GM23248 (cell line): ENCODE measurements around the gene KIF2A. TPM values are rescaled to one million over a fixed set of nuclear protein-coding genes. Genes with fewer than 3 reads are reported as not detected.
A peak's percentile ranks its signal among the peaks of the same experiment; 100 is the strongest.

ENCODE experiments used
- DNase-seq: peaks from one replicate; pipeline ENCODE4 v3.0.0-alpha.2; 2015
- H2AFZ ChIP-seq: fragments of 200-600 bp; sonication (generic); 2 replicates; pipeline ENCODE4 v1.6.1; 2016; ENCODE audit warnings: antibody characterized with exemption
- H3F3A ChIP-seq: fragments of 200-600 bp; sonication (generic); 2 replicates; pipeline ENCODE4 v1.6.1; 2016; ENCODE audit warnings: mild to moderate bottlenecking, antibody characterized with exemption, mixed run types; ENCODE audit not compliant: insufficient read depth
- H3K27ac ChIP-seq: fragments of 200-600 bp; sonication (generic); 2 replicates; pipeline ENCODE4 v1.5.1; 2016; ENCODE audit warnings: mild to moderate bottlenecking
- H3K27me3 ChIP-seq: fragments of 200-600 bp; sonication (generic); replicated peaks from 2 replicates; pipeline ENCODE4 v1.6.1; 2016; ENCODE audit warnings: mild to moderate bottlenecking; ENCODE audit not compliant: insufficient read depth
- H3K36me3 ChIP-seq: fragments of 200-600 bp; sonication (generic); 2 replicates; pipeline ENCODE4 v1.6.1; 2016; ENCODE audit warnings: low read depth, mild to moderate bottlenecking
- H3K4me1 ChIP-seq: fragments of 200-600 bp; sonication (generic); 2 replicates; pipeline ENCODE4 v1.6.1; 2016; ENCODE audit warnings: mild to moderate bottlenecking; ENCODE audit not compliant: insufficient read depth
- H3K4me2 ChIP-seq: fragments of 200-600 bp; sonication (generic); one replicate; pipeline ENCODE4 v1.6.1; 2016; ENCODE audit warnings: mild to moderate bottlenecking; ENCODE audit not compliant: unreplicated experiment
- H3K4me3 ChIP-seq: fragments of 200-600 bp; sonication (generic); 2 replicates; pipeline ENCODE4 v1.5.1; 2016; ENCODE audit warnings: mild to moderate bottlenecking
- H3K79me2 ChIP-seq: fragments of 200-600 bp; sonication (generic); 2 replicates; pipeline ENCODE4 v1.6.1; 2016; ENCODE audit warnings: mild to moderate bottlenecking; ENCODE audit not compliant: insufficient read depth
- H3K9ac ChIP-seq: fragments of 200-600 bp; sonication (generic); 2 replicates; pipeline ENCODE4 v1.6.1; 2016; ENCODE audit warnings: mild to moderate bottlenecking
- H3K9me2 ChIP-seq: fragments of 200-600 bp; sonication (generic); 2 replicates; pipeline ENCODE4 v1.6.1; 2016; ENCODE audit warnings: mixed run types, mild to moderate bottlenecking, moderate library complexity; ENCODE audit not compliant: insufficient read depth
- H3K9me3 ChIP-seq: fragments of 200-600 bp; sonication (generic); one replicate; pipeline ENCODE4 v1.6.1; 2017; ENCODE audit warnings: low read depth
- H4K20me1 ChIP-seq: fragments of 200-600 bp; sonication (generic); 2 replicates; pipeline ENCODE4 v1.6.0; 2016; ENCODE audit not compliant: insufficient read depth
- EZH2 ChIP-seq: fragments of 200-600 bp; sonication (generic); IDR thresholded peaks from 2 replicates; pipeline ENCODE4 v1.6.1; 2018; ENCODE audit warnings: antibody characterized with exemption, mild to moderate bottlenecking; ENCODE audit not compliant: insufficient read depth, poor library complexity, severe bottlenecking
- EZH2phosphoT487 ChIP-seq: fragments of 200-600 bp; sonication (generic); IDR thresholded peaks from 2 replicates; pipeline ENCODE4 v1.6.1; 2018; ENCODE audit warnings: antibody characterized with exemption, moderate library complexity, mild to moderate bottlenecking, low read depth; ENCODE audit not compliant: insufficient read depth
- WGBS, 2 experiments: methylation state at CpG; one replicate each; pipeline ENCODE4 v1.1.6; 2015 to 2017; ENCODE audit warnings: low lambda C conversion rate in 2 of 2, low coverage in 1 of 2; ENCODE audit errors: missing lambda C conversion rate in 2 of 2; 5-methylcytosine and 5-hydroxymethylcytosine counted together
- in situ Hi-C: fragments of 300-500 bp; cut with MboI; formaldehyde crosslinking; loops from 2 replicates; pipeline ENCODE4 v1.15.0; 2020
- polyA plus RNA-seq: library from polyadenylated mRNA; unstranded; fragments of >200 nt; fragmentation: Nextera tagmentation; extraction: Ambion mirVana; gene quantifications from 2 replicates; pipeline ENCODE4 v1.2.1, GENCODE V29; 2016
- total RNA-seq: library from RNA; depleted of rRNA; stranded (reverse); fragments of >200 nt; shearing (Covaris generic); gene quantifications from 2 replicates; pipeline ENCODE4 v1.2.3, GENCODE V29; 2014

KIF2A gene
- total and polyA plus RNA-seq, 2 experiments from 2014 or later, result 38.2 to 40.0 TPM

DNA sequence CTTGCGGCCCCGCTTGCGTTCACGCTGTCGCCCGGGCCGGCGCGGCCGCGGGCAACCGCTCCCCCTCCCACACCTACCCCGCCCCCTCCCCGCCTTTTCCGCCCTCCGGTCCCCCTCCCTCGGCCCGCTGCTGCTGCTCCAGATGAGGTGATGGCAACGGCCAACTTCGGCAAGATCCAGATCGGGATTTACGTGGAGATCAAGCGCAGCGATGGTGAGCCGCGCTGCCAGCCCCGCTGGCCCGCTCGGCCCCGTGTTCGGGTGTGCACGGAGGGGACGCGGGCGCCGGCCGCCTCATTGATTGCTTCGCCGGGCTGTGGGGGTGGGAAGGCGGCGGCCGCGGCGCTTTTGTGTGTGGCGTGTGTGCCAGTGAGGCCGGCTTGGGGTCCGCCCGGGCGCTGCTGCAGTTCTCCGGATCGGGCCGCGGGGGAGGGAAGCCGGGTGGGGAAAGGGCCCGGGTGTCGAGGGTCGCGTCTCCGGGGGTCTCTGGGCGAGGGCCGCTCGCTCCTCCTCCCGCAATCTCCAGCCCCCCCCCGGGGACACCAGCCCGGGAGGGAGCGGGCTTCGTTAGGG is 403 bp downstream of the KIF2A start:
- H3K9me2 ChIP-seq, result no peaks in the 10 kb centered on the region
- H3K4me1 ChIP-seq, result 0 out of 2 replicates have a peak, but pooled peaks cover 10% of the 10 kb centered on the region
- peak; percentile 74 for DNase-seq
- H4K20me1 ChIP-seq, result no peaks in the 10 kb centered on the region; the same call in 1 of the 2 replicates
- H3K9ac ChIP-seq, result peak overlapping the region; percentile 89
- peak overlapping the region; percentile 88 for H3K4me3 ChIP-seq
- in situ Hi-C loops, result no loop called here
- H3K9me3 ChIP-seq, result no peaks in the 10 kb centered on the region
- H3K4me2 ChIP-seq, result peak overlapping the region; percentile 82
- no peaks in the 10 kb centered on the region for H3K27me3 ChIP-seq
- 0 to 1% methylated on average over 33 to 54 of the region's 67 CpGs for WGBS, 2 experiments
- H3K36me3 ChIP-seq, result no peaks in the 10 kb centered on the region
- H3F3A ChIP-seq, result no peaks in the 10 kb centered on the region
- H3K79me2 ChIP-seq, result peaks cover 52% of the 10 kb centered on the region
- TF ChIP-seq EZH2, result no peak
- no peak for TF ChIP-seq EZH2phosphoT487
- peak overlapping the region; percentile 71 for H3K27ac ChIP-seq
- peak overlapping the region; percentile 98 for H2AFZ ChIP-seq

DNA sequence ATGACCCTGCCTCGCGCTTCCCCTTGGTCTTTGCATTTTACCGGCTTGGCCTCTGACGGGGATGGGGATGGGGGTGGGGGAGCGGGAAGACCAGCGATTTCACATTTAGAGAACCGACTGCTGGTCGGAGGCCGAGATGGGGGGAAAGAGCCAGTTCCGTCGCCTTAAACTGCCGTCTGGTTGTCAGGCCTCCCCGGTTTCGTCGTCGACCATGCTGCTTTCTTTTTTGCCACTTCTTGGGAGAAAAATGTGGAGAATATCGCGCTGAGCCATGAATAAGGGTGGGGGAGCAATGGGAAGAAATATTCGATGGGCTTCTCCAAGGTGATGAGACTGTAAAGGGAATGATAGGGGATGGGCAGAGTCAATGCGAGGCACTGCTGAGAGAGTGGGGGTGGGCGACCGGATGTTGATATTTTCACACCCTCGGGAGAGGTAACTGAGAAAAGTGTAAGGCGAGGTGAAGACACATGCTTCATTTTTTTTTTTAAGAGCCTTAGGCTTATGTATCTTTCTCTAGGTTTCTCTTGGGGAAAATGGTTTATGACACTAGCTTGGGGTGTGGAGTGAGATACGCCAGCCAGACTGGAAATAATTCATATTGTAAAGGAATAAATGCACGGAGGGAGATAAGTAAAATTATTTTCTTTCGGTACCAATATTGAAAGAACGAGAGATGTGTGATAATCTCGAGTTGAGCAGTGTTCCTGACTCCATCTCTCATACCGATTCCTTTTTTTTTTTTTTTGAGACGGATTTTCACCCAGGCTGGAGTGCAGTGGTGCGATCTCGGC is 1.1 kb downstream of the KIF2A start:
- H3K36me3 ChIP-seq, result no peaks in the 10 kb centered on the region
- TF ChIP-seq EZH2 (no peak), EZH2phosphoT487 (no peak)
- no peaks in the 10 kb centered on the region for H3K27me3 ChIP-seq
- H4K20me1 ChIP-seq, result no peaks in the 10 kb centered on the region; the same call in 1 of the 2 replicates
- H3K4me1 ChIP-seq, result peaks cover 13% of the 10 kb centered on the region; the same call in 1 of the 2 replicates
- DNase-seq, result peak; percentile 72
- no peaks in the 10 kb centered on the region for H3F3A ChIP-seq
- peak overlapping the region; percentile 88 for H3K4me3 ChIP-seq
- H3K79me2 ChIP-seq, result peaks cover 59% of the 10 kb centered on the region
- H3K9ac ChIP-seq, result peak overlapping the region; percentile 89
- no peaks in the 10 kb centered on the region for H3K9me2 ChIP-seq
- H3K9me3 ChIP-seq, result no peaks in the 10 kb centered on the region
- H3K27ac ChIP-seq, result peak overlapping the region; percentile 71
- peak overlapping the region; percentile 98 for H2AFZ ChIP-seq
- H3K4me2 ChIP-seq, result peak overlapping the region; percentile 82
- WGBS, 2 experiments, result 2 to 3% methylated on average over 27 to 33 of the region's 33 CpGs
- in situ Hi-C loops, result no loop called here

DNA sequence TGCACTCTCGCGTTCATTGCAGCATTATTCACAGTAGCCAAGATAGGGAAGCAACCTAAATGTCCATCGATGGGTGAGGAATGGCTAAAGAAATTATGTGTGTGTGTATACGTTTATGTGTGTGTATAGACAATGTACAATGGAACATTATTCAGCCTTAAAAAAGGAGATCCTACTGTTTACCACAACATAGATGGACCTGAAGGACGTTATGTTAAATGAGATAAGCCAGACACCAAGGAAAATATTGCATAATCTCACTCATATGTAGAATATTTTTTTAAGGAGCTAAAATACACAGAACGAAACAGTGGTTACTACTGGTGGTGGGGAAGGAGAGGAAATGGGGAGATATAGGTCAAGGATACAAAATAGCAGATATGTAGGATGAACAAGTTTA is 2.4 kb downstream of the KIF2A start:
- Histone ChIP-seq H4K20me1 (no peaks in the 10 kb centered on the region; the same call in 1 of the 2 replicates), H3K9me3 (no peaks in the 10 kb centered on the region), H3K36me3 (no peaks in the 10 kb centered on the region), H3K9ac (no peak overlapping the region), H3F3A (no peaks in the 10 kb centered on the region), H3K27ac (no peak overlapping the region), H3K4me3 (no peak overlapping the region; the same call in 1 of the 2 replicates), H3K27me3 (no peaks in the 10 kb centered on the region), H3K79me2 (peaks cover 72% of the 10 kb centered on the region), H3K4me2 (no peak overlapping the region), H3K4me1 (peaks cover 22% of the 10 kb centered on the region), H3K9me2 (no peaks in the 10 kb centered on the region), H2AFZ (no peak overlapping the region)
- WGBS, 2 experiments, result 94 to 96% methylated on average over 6 of the region's 6 CpGs
- in situ Hi-C loops, result no loop called here
- DNase-seq, result no peak
- no peak for TF ChIP-seq EZH2
- TF ChIP-seq EZH2phosphoT487, result no peak

DNA sequence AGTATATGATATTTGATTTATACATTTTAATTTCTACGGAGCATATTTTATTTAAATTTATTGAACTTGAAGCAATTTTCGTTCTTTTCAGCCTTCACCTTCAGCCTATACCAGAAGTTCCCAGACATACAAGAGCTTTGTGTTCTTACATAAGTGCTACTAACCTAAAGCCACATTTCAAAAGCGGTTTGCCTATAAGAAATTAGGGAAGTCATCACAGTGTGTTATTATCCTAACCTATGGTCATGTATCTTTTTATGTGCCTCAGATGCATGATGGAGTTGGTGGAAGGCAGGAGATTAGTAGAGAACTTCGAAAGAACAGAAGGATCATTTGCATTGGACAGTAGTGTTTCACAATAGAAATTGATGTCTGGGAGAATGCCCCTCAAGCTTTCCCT is 3.1 kb downstream of the KIF2A start:
- Histone ChIP-seq H3K36me3 (no peaks in the 10 kb centered on the region), H3K27me3 (no peaks in the 10 kb centered on the region), H3K9me3 (no peaks in the 10 kb centered on the region), H3K9ac (no peak overlapping the region), H3K4me1 (peaks cover 22% of the 10 kb centered on the region), H2AFZ (no peak overlapping the region), H3K9me2 (no peaks in the 10 kb centered on the region), H3K27ac (no peak overlapping the region), H4K20me1 (no peaks in the 10 kb centered on the region; the same call in 1 of the 2 replicates), H3K4me2 (no peak overlapping the region), H3F3A (no peaks in the 10 kb centered on the region), H3K4me3 (no peak overlapping the region), H3K79me2 (peaks cover 79% of the 10 kb centered on the region)
- WGBS, 2 experiments, result 96 to 97% methylated on average over 4 of the region's 4 CpGs
- no peak for TF ChIP-seq EZH2
- TF ChIP-seq EZH2phosphoT487, result no peak
- no peak for DNase-seq
- in situ Hi-C loops, result no loop called here
